Natural killer cell (primary cell): ENCODE measurements around the gene ERVK3-1. TPM values are rescaled to one million over a fixed set of nuclear protein-coding genes. Genes with fewer than 3 reads are reported as not detected.
"Not testable (repeated sequence)": the region's sequence is repeated elsewhere in the genome, so short reads cannot be mapped to it uniquely, and the experiment has no call there.

Source experiments
- ATAC-seq, 3 donors: fragments of 150-1000 bp in 2 of 3; fragments of 200-7000 bp in 1 of 3; cut with Tn5 transposase; 1 replicate in 1 of 3; 2 replicates in 2 of 3; pipeline ENCODE4 v1.10.0; 2021; ENCODE audit warnings: mild to moderate bottlenecking in 2 of 3, moderate library complexity in 2 of 3
- DNase-seq, 2 donors: peaks; one replicate each; pipeline versions ENCODE4 v3.0.0 to v3.0.0-alpha.2; 2013 to 2021; ENCODE audit warnings: mixed read lengths in 1 of 2
- H3K27ac ChIP-seq: one replicate; pipeline ENCODE4 v1.5.1; 2013; ENCODE audit warnings: mild to moderate bottlenecking, low read length
- H3K27me3 ChIP-seq: one replicate; pipeline ENCODE4 v1.6.1; 2013; ENCODE audit warnings: low read length; ENCODE audit not compliant: control insufficient read depth, insufficient read depth
- H3K36me3 ChIP-seq: one replicate; pipeline ENCODE4 v1.6.1; 2013; ENCODE audit warnings: low read length; ENCODE audit not compliant: control insufficient read depth, insufficient read depth
- H3K4me1 ChIP-seq: one replicate; pipeline ENCODE4 v1.6.1; 2013; ENCODE audit warnings: low read length; ENCODE audit not compliant: control insufficient read depth, insufficient read depth
- H3K4me3 ChIP-seq: one replicate; pipeline ENCODE4 v1.5.1; 2013; ENCODE audit warnings: low read length
- H3K9me3 ChIP-seq: one replicate; pipeline ENCODE4 v1.6.1; 2013; ENCODE audit warnings: low read length; ENCODE audit not compliant: control insufficient read depth, insufficient read depth
- H3K27ac Mint-ChIP-seq, 2 donors: one replicate each; pipeline ENCODE4 v1.8.0; 2022; ENCODE audit warnings: mild to moderate bottlenecking in 2 of 2, mixed read lengths in 2 of 2, moderate library complexity in 1 of 2
- H3K27me3 Mint-ChIP-seq, 2 donors: one replicate each; pipeline ENCODE4 v1.8.0; 2022; ENCODE audit warnings: low read depth in 2 of 2, mixed read lengths in 2 of 2
- H3K36me3 Mint-ChIP-seq: one replicate; pipeline ENCODE4 v1.8.0; 2022; ENCODE audit warnings: mixed read lengths
- H3K4me1 Mint-ChIP-seq, 2 donors: one replicate each; pipeline ENCODE4 v1.8.0; 2022; ENCODE audit warnings: mixed read lengths in 2 of 2
- H3K4me3 Mint-ChIP-seq: one replicate; pipeline ENCODE4 v1.8.0; 2022; ENCODE audit warnings: mild to moderate bottlenecking, moderate library complexity, mixed read lengths
- H3K9me3 Mint-ChIP-seq, 2 donors: one replicate each; pipeline ENCODE4 v1.8.0; 2022; ENCODE audit warnings: mixed read lengths in 2 of 2
- WGBS: methylation state at CpG from one replicate; pipeline ENCODE4 v1.1.7; 2013; ENCODE audit warnings: missing lambda C conversion rate; ENCODE audit not compliant: insufficient coverage; 5-methylcytosine and 5-hydroxymethylcytosine counted together
- intact Hi-C: fragments of 100-400 bp; cut with micrococcal nuclease; formaldehyde crosslinking; loops from one replicate; pipeline ENCODE4 v1.14.2; 2022
- total RNA-seq, 4 donors: library from RNA; stranded (reverse); fragments of 120-200 nt in 1 of 4; gene quantifications; one replicate each; pipeline versions ENCODE4 v1.2.3 to v1.2.4, GENCODE V29; 2013 to 2022
- TF ChIP-seq, protein P1 (sequence below): fragments of 200-600 bp; IDR thresholded peaks from one replicate; pipeline ENCODE4 v1.8.0; 2022; ENCODE audit warnings: antibody characterized with exemption

Gene ERVK3-1
- total RNA-seq, 3 donors from 2014 or later (not counting 1 experiment from before 2014, with no cell fraction given) = 96.1 to 142 (median 119) TPM

- ATAC-seq (no peak), DNase-seq (peak in 1 of 2 donors; percentile 43)
- Mint-ChIP-seq H3K4me1 (peaks cover 40 to 52% of the 10 kb centered on the region in 2 donors), H3K4me3 (peak overlapping the region; percentile 98), H3K27ac (peak overlapping the region; percentile 99), H3K27me3 (no peaks in the 10 kb centered on the region), H3K36me3 (no peaks in the 10 kb centered on the region), H3K9me3 (no peaks in the 10 kb centered on the region)
- TF ChIP-seq, protein P1, sequence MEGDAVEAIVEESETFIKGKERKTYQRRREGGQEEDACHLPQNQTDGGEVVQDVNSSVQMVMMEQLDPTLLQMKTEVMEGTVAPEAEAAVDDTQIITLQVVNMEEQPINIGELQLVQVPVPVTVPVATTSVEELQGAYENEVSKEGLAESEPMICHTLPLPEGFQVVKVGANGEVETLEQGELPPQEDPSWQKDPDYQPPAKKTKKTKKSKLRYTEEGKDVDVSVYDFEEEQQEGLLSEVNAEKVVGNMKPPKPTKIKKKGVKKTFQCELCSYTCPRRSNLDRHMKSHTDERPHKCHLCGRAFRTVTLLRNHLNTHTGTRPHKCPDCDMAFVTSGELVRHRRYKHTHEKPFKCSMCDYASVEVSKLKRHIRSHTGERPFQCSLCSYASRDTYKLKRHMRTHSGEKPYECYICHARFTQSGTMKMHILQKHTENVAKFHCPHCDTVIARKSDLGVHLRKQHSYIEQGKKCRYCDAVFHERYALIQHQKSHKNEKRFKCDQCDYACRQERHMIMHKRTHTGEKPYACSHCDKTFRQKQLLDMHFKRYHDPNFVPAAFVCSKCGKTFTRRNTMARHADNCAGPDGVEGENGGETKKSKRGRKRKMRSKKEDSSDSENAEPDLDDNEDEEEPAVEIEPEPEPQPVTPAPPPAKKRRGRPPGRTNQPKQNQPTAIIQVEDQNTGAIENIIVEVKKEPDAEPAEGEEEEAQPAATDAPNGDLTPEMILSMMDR = no peak
- Histone ChIP-seq H3K9me3 (peaks cover under 1% of the 10 kb centered on the region), H3K36me3 (peaks cover 29% of the 10 kb centered on the region), H3K4me1 (peaks cover 10% of the 10 kb centered on the region), H3K27me3 (no peaks in the 10 kb centered on the region), H3K4me3 (peak overlapping the region; percentile 60), H3K27ac (peak overlapping the region; percentile 84)
- intact Hi-C loops = loop anchor here (1.0 to 2.0 kb wide), 5 partner anchors 21 to 123 kb away; partner anchors contain the start of genes ZNF274, ZNF497, ZNF8 and ZNF837
- WGBS = 78% methylated on average over 12 of the region's 12 CpGs
These were observed 751 bp downstream of the ERVK3-1 start for GRCh38 chr19:58305932-58306323.

DNA sequence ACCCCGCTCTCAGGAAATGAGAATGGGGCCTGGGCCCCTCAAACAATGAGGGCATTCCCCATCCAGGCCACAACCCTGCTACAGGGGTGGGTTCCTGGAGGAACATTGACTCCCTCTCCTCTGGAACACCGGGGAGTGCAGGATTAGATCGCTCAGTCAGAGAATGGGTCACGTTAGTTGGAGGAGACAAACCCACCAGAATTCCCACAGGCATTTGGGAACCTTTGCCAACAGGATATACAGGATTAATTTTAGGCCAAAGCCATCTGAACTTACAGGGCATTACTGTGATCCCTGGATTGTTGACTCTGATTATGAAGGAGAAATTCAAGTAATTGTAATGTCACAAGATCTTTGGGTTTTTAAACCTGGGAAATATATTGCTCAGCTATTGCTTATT is 2.6 kb downstream of the ERVK3-1 start:
- H3K4me3 Mint-ChIP-seq = no peak overlapping the region
- H3K9me3 Mint-ChIP-seq = no peaks in the 10 kb centered on the region
- H3K36me3 Mint-ChIP-seq = peaks cover 12% of the 10 kb centered on the region

DNA sequence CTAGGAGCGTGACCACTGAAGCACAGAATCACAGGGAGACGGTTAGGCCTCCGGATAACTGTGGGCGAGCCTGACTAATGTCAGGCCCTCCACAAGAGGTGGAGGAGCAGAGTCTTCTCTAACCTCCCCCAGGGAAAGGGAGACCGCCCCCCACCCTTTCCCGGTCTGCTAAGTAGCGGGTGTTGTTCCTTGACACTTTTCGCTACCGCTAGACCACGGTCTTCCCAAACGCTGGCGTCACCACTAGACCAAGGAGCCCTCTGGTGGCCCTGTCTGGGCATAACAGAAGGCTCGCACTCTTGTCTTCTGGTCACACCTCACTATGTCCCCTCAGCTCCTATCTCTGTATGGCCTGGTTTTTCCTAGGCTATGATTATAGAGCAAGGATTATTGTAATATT is 5.5 kb downstream of the ERVK3-1 start:
- peaks cover 30 to 41% of the 10 kb centered on the region in 2 donors for H3K4me1 Mint-ChIP-seq
- WGBS = 95% methylated on average over 11 of the region's 13 CpGs
- intact Hi-C loops, ATAC-seq, H3K4me1 ChIP-seq, H3K4me3 ChIP-seq, H3K27me3 Mint-ChIP-seq, H3K27me3 ChIP-seq, H3K9me3 Mint-ChIP-seq, H3K27ac ChIP-seq, H3K9me3 ChIP-seq, H3K4me3 Mint-ChIP-seq: not testable (repeated sequence)
- H3K36me3 Mint-ChIP-seq = peaks cover 19% of the 10 kb centered on the region
- TF ChIP-seq, protein P1 = peak; percentile 20
- peak overlapping the region; percentile 56 to 58 for H3K27ac Mint-ChIP-seq
- peaks cover 68% of the 10 kb centered on the region for H3K36me3 ChIP-seq
- DNase-seq = peak in 1 of 2 donors; percentile 22

More for the DNA sequence above, 2.6 kb downstream of the ERVK3-1 start:
- Mint-ChIP-seq H3K27ac (peak overlapping the region in 1 of 2 donors; percentile 18), H3K4me1 (peaks cover 44 to 55% of the 10 kb centered on the region in 2 donors), H3K27me3 (no peaks in the 10 kb centered on the region)
- Histone ChIP-seq H3K4me3 (no peak overlapping the region), H3K27me3 (no peaks in the 10 kb centered on the region), H3K27ac (no peak overlapping the region), H3K36me3 (peaks cover 46% of the 10 kb centered on the region), H3K9me3 (no peaks in the 10 kb centered on the region), H3K4me1 (peaks cover 10% of the 10 kb centered on the region)
- ATAC-seq (no peak), DNase-seq (no peak)
- intact Hi-C loops = no loop called here
- TF ChIP-seq, protein P1 = no peak
- WGBS = 99% methylated on average over 4 of the region's 4 CpGs

- 96% methylated on average over 7 of the region's 7 CpGs for WGBS
- H3K9me3 ChIP-seq = no peaks in the 10 kb centered on the region
- H3K36me3 ChIP-seq = peaks cover 71% of the 10 kb centered on the region
- Mint-ChIP-seq H3K4me3 (no peak overlapping the region), H3K36me3 (peaks cover 19% of the 10 kb centered on the region), H3K4me1 (peaks cover 23 to 34% of the 10 kb centered on the region in 2 donors), H3K27me3 (no peaks in the 10 kb centered on the region), H3K9me3 (no peaks in the 10 kb centered on the region), H3K27ac (peak overlapping the region; percentile 56 to 58)
- TF ChIP-seq, protein P1 = no peak
- no peak overlapping the region for H3K4me3 ChIP-seq
- H3K27ac ChIP-seq = no peak overlapping the region
- no peaks in the 10 kb centered on the region for H3K27me3 ChIP-seq
- H3K4me1 ChIP-seq = peaks cover 1% of the 10 kb centered on the region
- DNase-seq = no peak
- no peak for ATAC-seq
- intact Hi-C loops = no loop called here
These were observed 6.2 kb downstream of the ERVK3-1 start for GRCh38 chr19:58311345-58311865.
